Measurements from ENCODE around the gene CNST.
"Not testable (repeated sequence)": the region's sequence is repeated elsewhere in the genome, so short reads cannot be mapped to it uniquely, and the experiment has no call there.

Gene CNST

GRCh38 chr1:246631426-246631825 is 65.2 kb downstream of the CNST start:
- no peaks in the 10 kb centered on the region for H3K9me3 ChIP-seq (ENCODE audit: low read length)
- H3K36me3 ChIP-seq (ENCODE audit: insufficient read depth, low read length) = peaks cover 17% of the 10 kb centered on the region
- H3K27me3 ChIP-seq (ENCODE audit: control insufficient read depth in 1 of 2, insufficient read depth in 2 of 2, low read length in 2 of 2) = no peaks in the 10 kb centered on the region
- H3K4me1 ChIP-seq (ENCODE audit: insufficient read depth, low read length) = peaks cover 21% of the 10 kb centered on the region
- H3K9ac ChIP-seq (ENCODE audit: low read length) = no peak overlapping the region
- no peak overlapping the region for H3K27ac ChIP-seq (ENCODE audit: low read depth, low read length)
- no peak overlapping the region for H3K4me3 ChIP-seq (ENCODE audit: low read depth in 1 of 2, low read length in 2 of 2)

GRCh38 chr1:246632281-246633168 is 66.3 kb downstream of the CNST start:
- Histone ChIP-seq H3K9ac (ENCODE audit: low read length) (no peak overlapping the region), H3K36me3 (ENCODE audit: insufficient read depth, low read length) (peaks cover 8% of the 10 kb centered on the region), H3K27me3 (ENCODE audit: control insufficient read depth in 1 of 2, insufficient read depth in 2 of 2, low read length in 2 of 2) (no peaks in the 10 kb centered on the region), H3K27ac (ENCODE audit: low read depth, low read length) (peak overlapping the region; percentile 40), H3K4me1 (ENCODE audit: insufficient read depth, low read length) (peaks cover 21% of the 10 kb centered on the region), H3K9me3 (ENCODE audit: low read length) (no peaks in the 10 kb centered on the region), H3K4me3 (ENCODE audit: low read depth in 1 of 2, low read length in 2 of 2) (no peak overlapping the region)

GRCh38 chr1:246634659-246635058 is 68.4 kb downstream of the CNST start:
- not testable (repeated sequence) for H3K9me3 ChIP-seq (ENCODE audit: low read length); H3K27ac ChIP-seq (ENCODE audit: low read depth, low read length); H3K27me3 ChIP-seq (ENCODE audit: control insufficient read depth in 1 of 2, insufficient read depth in 2 of 2, low read length in 2 of 2); H3K4me3 ChIP-seq (ENCODE audit: low read depth in 1 of 2, low read length in 2 of 2); H3K36me3 ChIP-seq (ENCODE audit: insufficient read depth, low read length); H3K9ac ChIP-seq (ENCODE audit: low read length)
- H3K4me1 ChIP-seq (ENCODE audit: insufficient read depth, low read length) = peaks cover 21% of the 10 kb centered on the region

- Histone ChIP-seq H3K9ac (ENCODE audit: low read length) (no peak overlapping the region), H3K4me1 (ENCODE audit: insufficient read depth, low read length) (peaks cover 17% of the 10 kb centered on the region), H3K9me3 (ENCODE audit: low read length) (no peaks in the 10 kb centered on the region), H3K4me3 (ENCODE audit: low read depth in 1 of 2, low read length in 2 of 2) (no peak overlapping the region), H3K27ac (ENCODE audit: low read depth, low read length) (no peak overlapping the region), H3K36me3 (ENCODE audit: insufficient read depth, low read length) (peaks cover 18% of the 10 kb centered on the region), H3K27me3 (ENCODE audit: control insufficient read depth in 1 of 2, insufficient read depth in 2 of 2, low read length in 2 of 2) (no peaks in the 10 kb centered on the region)
Measured at GRCh38 chr1:246638941-246639655, 72.8 kb downstream of the CNST start.

GRCh38 chr1:246639732-246640131 is 73.5 kb downstream of the CNST start:
- Histone ChIP-seq H3K4me3 (ENCODE audit: low read depth in 1 of 2, low read length in 2 of 2) (no peak overlapping the region), H3K27ac (ENCODE audit: low read depth, low read length) (no peak overlapping the region), H3K36me3 (ENCODE audit: insufficient read depth, low read length) (peaks cover 17% of the 10 kb centered on the region), H3K4me1 (ENCODE audit: insufficient read depth, low read length) (peaks cover 17% of the 10 kb centered on the region), H3K9me3 (ENCODE audit: low read length) (no peaks in the 10 kb centered on the region), H3K9ac (ENCODE audit: low read length) (no peak overlapping the region), H3K27me3 (ENCODE audit: control insufficient read depth in 1 of 2, insufficient read depth in 2 of 2, low read length in 2 of 2) (no peaks in the 10 kb centered on the region)

GRCh38 chr1:246640747-246641146 is 74.5 kb downstream of the CNST start:
- H3K36me3 ChIP-seq (ENCODE audit: insufficient read depth, low read length) = peaks cover 18% of the 10 kb centered on the region
- H3K27me3 ChIP-seq (ENCODE audit: control insufficient read depth in 1 of 2, insufficient read depth in 2 of 2, low read length in 2 of 2) = no peaks in the 10 kb centered on the region
- H3K9me3 ChIP-seq (ENCODE audit: low read length) = no peaks in the 10 kb centered on the region
- peak overlapping the region; percentile 3 for H3K27ac ChIP-seq (ENCODE audit: low read depth, low read length)
- H3K9ac ChIP-seq (ENCODE audit: low read length) = no peak overlapping the region
- no peak overlapping the region for H3K4me3 ChIP-seq (ENCODE audit: low read depth in 1 of 2, low read length in 2 of 2)
- H3K4me1 ChIP-seq (ENCODE audit: insufficient read depth, low read length) = peaks cover 17% of the 10 kb centered on the region

GRCh38 chr1:246641394-246641793 is 75.1 kb downstream of the CNST start:
- no peak overlapping the region for H3K4me3 ChIP-seq (ENCODE audit: low read depth in 1 of 2, low read length in 2 of 2)
- H3K4me1 ChIP-seq (ENCODE audit: insufficient read depth, low read length) = peaks cover 17% of the 10 kb centered on the region
- H3K9me3 ChIP-seq (ENCODE audit: low read length) = no peaks in the 10 kb centered on the region
- no peaks in the 10 kb centered on the region for H3K27me3 ChIP-seq (ENCODE audit: control insufficient read depth in 1 of 2, insufficient read depth in 2 of 2, low read length in 2 of 2)
- no peak overlapping the region for H3K27ac ChIP-seq (ENCODE audit: low read depth, low read length)
- H3K9ac ChIP-seq (ENCODE audit: low read length) = no peak overlapping the region
- H3K36me3 ChIP-seq (ENCODE audit: insufficient read depth, low read length) = peaks cover 18% of the 10 kb centered on the region

GRCh38 chr1:246642719-246643118 is 76.5 kb downstream of the CNST start:
- Histone ChIP-seq H3K36me3 (ENCODE audit: insufficient read depth, low read length) (peaks cover 26% of the 10 kb centered on the region), H3K4me1 (ENCODE audit: insufficient read depth, low read length) (peaks cover 26% of the 10 kb centered on the region), H3K27ac (ENCODE audit: low read depth, low read length) (no peak overlapping the region)

GRCh38 chr1:246647113-246647512 is 80.9 kb downstream of the CNST start:
- peak overlapping the region in 1 of 2 donors; percentile 29 for H3K4me3 ChIP-seq (ENCODE audit: low read depth in 1 of 2, low read length in 2 of 2)
- H3K9me3 ChIP-seq (ENCODE audit: low read length) = no peaks in the 10 kb centered on the region
- H3K27ac ChIP-seq (ENCODE audit: low read depth, low read length) = no peak overlapping the region
- peaks cover 9% of the 10 kb centered on the region for H3K4me1 ChIP-seq (ENCODE audit: insufficient read depth, low read length)
- H3K9ac ChIP-seq (ENCODE audit: low read length) = peak overlapping the region; percentile 19
- peaks cover 27% of the 10 kb centered on the region for H3K36me3 ChIP-seq (ENCODE audit: insufficient read depth, low read length)
- no peaks in the 10 kb centered on the region for H3K27me3 ChIP-seq (ENCODE audit: control insufficient read depth in 1 of 2, insufficient read depth in 2 of 2, low read length in 2 of 2)

More at GRCh38 chr1:246642719-246643118, 76.5 kb downstream of the CNST start:
- H3K9ac ChIP-seq (ENCODE audit: low read length) = no peak overlapping the region
- no peak overlapping the region for H3K4me3 ChIP-seq (ENCODE audit: low read depth in 1 of 2, low read length in 2 of 2)
- no peaks in the 10 kb centered on the region for H3K9me3 ChIP-seq (ENCODE audit: low read length)
- no peaks in the 10 kb centered on the region for H3K27me3 ChIP-seq (ENCODE audit: control insufficient read depth in 1 of 2, insufficient read depth in 2 of 2, low read length in 2 of 2)

GRCh38 chr1:246647513-246647912 is 81.3 kb downstream of the CNST start:
- H3K4me1 ChIP-seq (ENCODE audit: insufficient read depth, low read length) = peaks cover 9% of the 10 kb centered on the region
- no peaks in the 10 kb centered on the region for H3K27me3 ChIP-seq (ENCODE audit: control insufficient read depth in 1 of 2, insufficient read depth in 2 of 2, low read length in 2 of 2)
- peak overlapping the region; percentile 19 for H3K9ac ChIP-seq (ENCODE audit: low read length)
- H3K4me3 ChIP-seq (ENCODE audit: low read depth in 1 of 2, low read length in 2 of 2) = peak overlapping the region in 1 of 2 donors; percentile 29
- H3K9me3 ChIP-seq (ENCODE audit: low read length) = no peaks in the 10 kb centered on the region
- no peak overlapping the region for H3K27ac ChIP-seq (ENCODE audit: low read depth, low read length)
- peaks cover 27% of the 10 kb centered on the region for H3K36me3 ChIP-seq (ENCODE audit: insufficient read depth, low read length)

GRCh38 chr1:246651012-246651695 is 84.9 kb downstream of the CNST start:
- Histone ChIP-seq H3K9ac (ENCODE audit: low read length) (no peak overlapping the region), H3K4me1 (ENCODE audit: insufficient read depth, low read length) (peaks cover 9% of the 10 kb centered on the region), H3K27ac (ENCODE audit: low read depth, low read length) (no peak overlapping the region), H3K4me3 (ENCODE audit: low read depth in 1 of 2, low read length in 2 of 2) (no peak overlapping the region), H3K27me3 (ENCODE audit: control insufficient read depth in 1 of 2, insufficient read depth in 2 of 2, low read length in 2 of 2) (no peaks in the 10 kb centered on the region), H3K36me3 (ENCODE audit: insufficient read depth, low read length) (peaks cover 17% of the 10 kb centered on the region), H3K9me3 (ENCODE audit: low read length) (no peaks in the 10 kb centered on the region)

Data from muscle layer of colon (tissue), 2 donors.